HG03354 (cell line): ENCODE results near the gene MYL12A.
"Not testable (repeated sequence)": the region's sequence is repeated elsewhere in the genome, so short reads cannot be mapped to it uniquely, and the experiment has no call there.

Source experiments
- ATAC-seq: cut with Tn5 transposase; IDR thresholded peaks from one replicate; pipeline ENCODE4 v1.9.1; 2021; ENCODE audit warnings: mild to moderate bottlenecking; ENCODE audit not compliant: unreplicated experiment, poor library complexity, severe bottlenecking

The MYL12A gene

GRCh38 chr18:3251963-3252277 is 4.3 kb downstream of the MYL12A start:
- ATAC-seq: no peak

- no peak for ATAC-seq
Measured at GRCh38 chr18:3252843-3253242, 5.2 kb downstream of the MYL12A start.

- ATAC-seq: no peak
Measured at GRCh38 chr18:3254725-3255124, 7.1 kb downstream of the MYL12A start.

GRCh38 chr18:3255611-3256165 is 8.1 kb downstream of the MYL12A start:
- ATAC-seq: no peak

- no peak for ATAC-seq
Measured at GRCh38 chr18:3256693-3257626, 9.4 kb downstream of the MYL12A start.

- no peak for ATAC-seq
Measured at GRCh38 chr18:3257627-3258120, 10.1 kb downstream of the MYL12A start.

- ATAC-seq: no peak
Measured at GRCh38 chr18:3260995-3261372, 13.4 kb downstream of the MYL12A start.

- peak; percentile 90 for ATAC-seq
Measured at GRCh38 chr18:3261373-3262233, 14.0 kb downstream of the MYL12A start, which contains the start of gene MYL12B. MYL12B (plus strand) TSS chr18:3262133; CDS start chr18:3272899, 10,766 bp downstream.

GRCh38 chr18:3262234-3263131 is 14.9 kb downstream of the MYL12A start:
- ATAC-seq: peak; percentile 41

- no peak for ATAC-seq
Measured at GRCh38 chr18:3263132-3263700, 15.6 kb downstream of the MYL12A start.

GRCh38 chr18:3264362-3264761 is 16.8 kb downstream of the MYL12A start:
- ATAC-seq: no peak

GRCh38 chr18:3265564-3266033 is 18.0 kb downstream of the MYL12A start:
- no peak for ATAC-seq

GRCh38 chr18:3266062-3266608 is 18.5 kb downstream of the MYL12A start:
- ATAC-seq: no peak

- ATAC-seq: no peak
Measured at GRCh38 chr18:3268306-3268705, 20.7 kb downstream of the MYL12A start.

- no peak for ATAC-seq
Measured at GRCh38 chr18:3269241-3269913, 21.8 kb downstream of the MYL12A start.

GRCh38 chr18:3269914-3270299 is 22.3 kb downstream of the MYL12A start:
- no peak for ATAC-seq

- ATAC-seq: no peak
Measured at GRCh38 chr18:3273042-3273441, 25.4 kb downstream of the MYL12A start.

GRCh38 chr18:3277643-3278213 is 30.1 kb downstream of the MYL12A start:
- not testable (repeated sequence) for ATAC-seq
